Measurements from ENCODE around the gene NOL4L.

Gene NOL4L

DNA sequence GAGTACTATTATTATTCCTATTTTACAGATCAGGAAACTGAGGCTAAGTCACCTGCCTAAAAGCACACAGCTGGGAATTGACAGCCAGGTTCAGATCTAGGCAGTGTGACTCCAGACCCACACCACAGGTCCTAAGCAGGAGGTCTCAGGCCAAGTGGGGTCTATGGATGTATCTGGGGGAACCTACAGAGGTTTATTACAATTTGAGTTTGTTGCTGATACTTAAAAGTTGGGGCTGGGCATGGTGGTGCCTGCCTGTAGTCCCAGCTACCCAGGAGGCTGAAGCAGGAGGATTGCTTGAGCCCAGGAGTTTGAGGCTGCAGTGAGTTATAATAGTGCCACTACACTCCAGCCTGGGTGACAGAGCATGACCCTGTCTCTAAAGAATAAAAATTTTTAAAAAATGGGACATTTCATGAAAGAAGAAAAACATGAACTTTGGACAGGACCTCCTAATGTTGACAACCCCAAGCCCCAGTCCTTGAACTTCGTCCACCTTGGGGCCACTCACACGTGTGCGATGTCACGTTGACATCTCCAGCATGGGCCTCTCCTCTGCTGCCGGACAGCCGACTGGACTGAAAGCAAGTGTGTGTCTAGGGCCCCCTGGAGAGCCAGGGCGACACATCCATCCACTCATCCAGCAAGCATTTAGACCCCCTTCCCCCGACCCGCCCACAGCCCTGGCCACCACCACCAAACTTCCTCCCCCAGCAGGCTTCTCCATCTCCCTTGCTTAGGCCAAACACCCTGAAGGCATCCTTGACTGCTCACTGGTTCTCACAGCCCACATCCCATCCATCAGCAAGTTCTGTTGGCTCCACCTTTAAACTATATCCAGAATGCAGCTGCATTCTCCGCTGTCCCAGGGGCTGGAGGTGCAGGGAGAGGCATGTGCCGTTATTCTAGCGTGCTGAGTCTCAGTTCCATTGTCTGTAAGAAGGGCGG, 40.0 kb downstream of the NOL4L start:
- Histone ChIP-seq H2AFZ (ENCODE audit: insufficient read depth, low read length, poor library complexity) (no peak overlapping the region), H3K9ac (ENCODE audit: low read length) (no peak overlapping the region), H4K91ac (ENCODE audit: low read depth, low read length) (no peak overlapping the region), H3K14ac (ENCODE audit: low read length) (no peak overlapping the region), H3K4me2 (ENCODE audit: low read length) (no peak overlapping the region), H3K23ac (ENCODE audit: low read length) (no peak overlapping the region), H3K4me3 (ENCODE audit: low read depth, low read length) (no peak overlapping the region), H2BK120ac (ENCODE audit: insufficient read depth, low read length, poor library complexity) (no peak overlapping the region), H3K4ac (ENCODE audit: low read depth, low read length) (no peak overlapping the region), H4K12ac (ENCODE audit: low read depth, low read length) (no peak overlapping the region), H2AK5ac (ENCODE audit: low read length) (no peak overlapping the region), H4K8ac (ENCODE audit: low read depth, low read length) (no peak overlapping the region), H3K79me2 (ENCODE audit: control insufficient read depth, insufficient read depth, low read length, poor library complexity) (no peaks in the 10 kb centered on the region), H3K9me3 (ENCODE audit: insufficient read depth, low read depth, low read length) (no peaks in the 10 kb centered on the region), H3K4me1 (ENCODE audit: control insufficient read depth in 1 of 2, insufficient read depth in 2 of 2, low read length in 2 of 2) (peaks cover 10 to 12% of the 10 kb centered on the region in 2 experiments), H2BK5ac (ENCODE audit: low read depth, low read length, poor library complexity) (no peak overlapping the region), H3K27me3 (ENCODE audit: insufficient read depth, low read length) (no peaks in the 10 kb centered on the region), H2BK12ac (ENCODE audit: low read length) (no peak overlapping the region), H3K79me1 (ENCODE audit: low read length) (no peaks in the 10 kb centered on the region), H3K18ac (ENCODE audit: low read length) (no peak overlapping the region), H3K27ac (ENCODE audit: low read depth, low read length) (no peak overlapping the region), H3K36me3 (ENCODE audit: control insufficient read depth in 1 of 2, insufficient read depth in 2 of 2, low read length in 2 of 2) (no peaks in the 10 kb centered on the region)
- WGBS (ENCODE audit: extremely low coverage, insufficient coverage, insufficient read length) = no CpG with 5 or more reads among the region's 13 CpGs
- DNase-seq = peak in 1 of 2 donors; percentile 17

DNA sequence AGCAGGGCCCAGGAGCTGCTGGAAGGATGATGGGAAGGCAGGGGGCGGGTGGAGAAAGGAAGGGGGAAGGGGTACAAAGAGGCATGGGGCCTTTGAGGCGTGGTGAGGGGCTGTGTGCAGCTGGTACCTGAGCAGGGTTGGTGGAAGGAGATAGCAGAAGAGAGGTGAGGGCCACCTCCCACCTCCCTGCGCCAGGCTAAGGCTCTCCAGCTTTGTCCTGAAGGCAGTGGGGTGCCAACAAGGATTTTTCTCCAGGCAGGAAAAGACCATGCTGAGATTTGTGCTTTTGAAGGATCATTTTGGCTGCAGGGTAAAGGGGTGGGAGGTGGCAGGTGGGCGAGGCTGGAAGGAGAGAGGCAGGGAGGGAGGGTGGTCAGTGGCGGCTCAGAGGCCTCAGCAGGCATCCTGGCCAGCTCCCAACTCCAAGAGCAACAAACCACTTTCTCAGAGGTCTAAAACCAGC, 40.8 kb downstream of the NOL4L start:
- Histone ChIP-seq H3K79me1 (ENCODE audit: low read length) (peaks cover 5% of the 10 kb centered on the region), H2BK5ac (ENCODE audit: low read depth, low read length, poor library complexity) (no peak overlapping the region), H3K27ac (ENCODE audit: low read depth, low read length) (no peak overlapping the region), H3K23ac (ENCODE audit: low read length) (no peak overlapping the region), H3K4ac (ENCODE audit: low read depth, low read length) (no peak overlapping the region), H2AFZ (ENCODE audit: insufficient read depth, low read length, poor library complexity) (no peak overlapping the region), H3K79me2 (ENCODE audit: control insufficient read depth, insufficient read depth, low read length, poor library complexity) (no peaks in the 10 kb centered on the region), H3K4me3 (ENCODE audit: low read depth, low read length) (no peak overlapping the region), H3K4me2 (ENCODE audit: low read length) (no peak overlapping the region), H3K18ac (ENCODE audit: low read length) (no peak overlapping the region), H2BK120ac (ENCODE audit: insufficient read depth, low read length, poor library complexity) (no peak overlapping the region), H2AK5ac (ENCODE audit: low read length) (no peak overlapping the region), H4K8ac (ENCODE audit: low read depth, low read length) (no peak overlapping the region), H2BK12ac (ENCODE audit: low read length) (no peak overlapping the region), H3K14ac (ENCODE audit: low read length) (no peak overlapping the region), H3K9ac (ENCODE audit: low read length) (no peak overlapping the region), H3K36me3 (ENCODE audit: control insufficient read depth in 1 of 2, insufficient read depth in 2 of 2, low read length in 2 of 2) (no peaks in the 10 kb centered on the region), H4K91ac (ENCODE audit: low read depth, low read length) (no peak overlapping the region), H3K27me3 (ENCODE audit: insufficient read depth, low read length) (no peaks in the 10 kb centered on the region), H3K9me3 (ENCODE audit: insufficient read depth, low read depth, low read length) (peaks cover 1% of the 10 kb centered on the region), H4K12ac (ENCODE audit: low read depth, low read length) (no peak overlapping the region), H3K4me1 (ENCODE audit: control insufficient read depth in 1 of 2, insufficient read depth in 2 of 2, low read length in 2 of 2) (peaks cover 19% of the 10 kb centered on the region in 2 experiments)
- no CpG with 5 or more reads among the region's 5 CpGs for WGBS (ENCODE audit: extremely low coverage, insufficient coverage, insufficient read length)
- DNase-seq = no peak

DNA sequence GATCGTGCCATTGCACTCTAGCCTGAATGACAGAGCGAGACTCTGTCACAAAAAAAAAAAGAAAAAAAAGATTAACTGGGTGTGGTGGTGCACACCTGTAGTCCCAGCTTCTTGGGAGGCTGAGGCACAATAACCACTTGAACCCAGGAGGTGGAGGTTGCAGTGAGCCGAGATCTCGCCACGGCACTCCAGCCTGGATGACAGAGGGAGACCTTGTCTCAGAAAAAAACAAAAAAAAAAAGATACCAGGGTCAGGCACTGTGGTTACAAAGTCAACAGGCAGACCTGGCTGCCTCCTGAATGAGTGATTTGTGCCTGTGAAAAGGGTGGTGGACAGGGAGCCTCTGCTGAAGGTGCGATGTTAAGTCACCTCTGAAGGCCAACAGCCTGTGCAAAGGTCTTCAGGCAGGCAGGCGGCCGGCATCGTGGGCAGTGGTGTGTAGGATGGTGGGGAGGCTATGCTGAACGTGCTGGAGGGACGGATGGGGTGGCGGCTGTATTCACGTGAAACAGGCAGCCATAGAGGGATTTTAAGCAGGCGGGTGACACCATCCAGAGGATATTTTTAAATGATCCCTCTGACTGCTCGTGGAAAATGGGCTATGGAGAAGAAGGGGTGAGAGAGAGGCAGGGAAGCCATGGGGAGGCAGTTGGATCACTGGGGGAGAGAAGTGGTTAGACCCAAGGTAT, 41.4 kb downstream of the NOL4L start:
- no peak overlapping the region for H3K4me3 ChIP-seq (ENCODE audit: low read depth, low read length)
- no peak overlapping the region for H3K18ac ChIP-seq (ENCODE audit: low read length)
- no peak overlapping the region for H2BK120ac ChIP-seq (ENCODE audit: insufficient read depth, low read length, poor library complexity)
- no peaks in the 10 kb centered on the region for H3K36me3 ChIP-seq (ENCODE audit: control insufficient read depth in 1 of 2, insufficient read depth in 2 of 2, low read length in 2 of 2)
- WGBS (ENCODE audit: extremely low coverage, insufficient coverage, insufficient read length) = no CpG with 5 or more reads among the region's 15 CpGs
- peaks cover 9% of the 10 kb centered on the region for H3K79me1 ChIP-seq (ENCODE audit: low read length)
- H2AFZ ChIP-seq (ENCODE audit: insufficient read depth, low read length, poor library complexity) = no peak overlapping the region
- H4K91ac ChIP-seq (ENCODE audit: low read depth, low read length) = no peak overlapping the region
- H3K14ac ChIP-seq (ENCODE audit: low read length) = no peak overlapping the region
- H3K4me2 ChIP-seq (ENCODE audit: low read length) = no peak overlapping the region
- no peak overlapping the region for H2BK12ac ChIP-seq (ENCODE audit: low read length)
- H3K27me3 ChIP-seq (ENCODE audit: insufficient read depth, low read length) = no peaks in the 10 kb centered on the region
- no peak overlapping the region for H3K9ac ChIP-seq (ENCODE audit: low read length)
- H3K4ac ChIP-seq (ENCODE audit: low read depth, low read length) = no peak overlapping the region
- no peak overlapping the region for H4K12ac ChIP-seq (ENCODE audit: low read depth, low read length)
- peaks cover 23 to 25% of the 10 kb centered on the region in 2 experiments for H3K4me1 ChIP-seq (ENCODE audit: control insufficient read depth in 1 of 2, insufficient read depth in 2 of 2, low read length in 2 of 2)
- no peak overlapping the region for H2BK5ac ChIP-seq (ENCODE audit: low read depth, low read length, poor library complexity)
- DNase-seq = no peak
- no peaks in the 10 kb centered on the region for H3K79me2 ChIP-seq (ENCODE audit: control insufficient read depth, insufficient read depth, low read length, poor library complexity)
- H2AK5ac ChIP-seq (ENCODE audit: low read length) = no peak overlapping the region
- H4K8ac ChIP-seq (ENCODE audit: low read depth, low read length) = no peak overlapping the region
- H3K23ac ChIP-seq (ENCODE audit: low read length) = no peak overlapping the region
- H3K27ac ChIP-seq (ENCODE audit: low read depth, low read length) = no peak overlapping the region
- peaks cover 1% of the 10 kb centered on the region for H3K9me3 ChIP-seq (ENCODE audit: insufficient read depth, low read depth, low read length)

DNA sequence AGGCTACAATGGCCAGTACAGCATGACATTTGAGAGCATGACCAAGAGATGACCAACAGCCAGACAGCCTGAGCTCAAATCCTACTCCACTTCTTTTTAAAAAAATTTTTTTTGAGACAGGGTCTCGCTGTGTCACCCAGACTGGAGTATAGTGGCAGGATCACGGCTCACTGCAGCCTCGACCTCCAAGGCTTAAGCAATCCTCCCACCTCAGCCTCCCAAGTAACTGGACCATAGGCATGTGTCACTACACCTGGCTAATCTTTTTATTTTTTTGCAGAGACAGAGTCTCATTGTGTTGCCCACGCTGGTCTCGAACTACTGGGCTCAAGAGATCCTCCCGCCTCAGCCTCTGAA, 42.9 kb downstream of the NOL4L start:
- Histone ChIP-seq H4K8ac (ENCODE audit: low read depth, low read length) (no peak overlapping the region), H3K27ac (ENCODE audit: low read depth, low read length) (no peak overlapping the region), H2AK5ac (ENCODE audit: low read length) (no peak overlapping the region), H2BK12ac (ENCODE audit: low read length) (no peak overlapping the region), H3K4me1 (ENCODE audit: control insufficient read depth in 1 of 2, insufficient read depth in 2 of 2, low read length in 2 of 2) (peaks cover 30 to 33% of the 10 kb centered on the region in 2 experiments), H3K4me2 (ENCODE audit: low read length) (no peak overlapping the region), H2BK5ac (ENCODE audit: low read depth, low read length, poor library complexity) (no peak overlapping the region), H2BK120ac (ENCODE audit: insufficient read depth, low read length, poor library complexity) (no peak overlapping the region), H3K9ac (ENCODE audit: low read length) (no peak overlapping the region), H3K79me1 (ENCODE audit: low read length) (peaks cover 9% of the 10 kb centered on the region), H3K4me3 (ENCODE audit: low read depth, low read length) (no peak overlapping the region), H4K12ac (ENCODE audit: low read depth, low read length) (no peak overlapping the region), H3K14ac (ENCODE audit: low read length) (no peak overlapping the region), H3K79me2 (ENCODE audit: control insufficient read depth, insufficient read depth, low read length, poor library complexity) (no peaks in the 10 kb centered on the region), H3K4ac (ENCODE audit: low read depth, low read length) (no peak overlapping the region), H3K27me3 (ENCODE audit: insufficient read depth, low read length) (no peaks in the 10 kb centered on the region), H4K91ac (ENCODE audit: low read depth, low read length) (no peak overlapping the region), H2AFZ (ENCODE audit: insufficient read depth, low read length, poor library complexity) (no peak overlapping the region), H3K18ac (ENCODE audit: low read length) (no peak overlapping the region), H3K23ac (ENCODE audit: low read length) (no peak overlapping the region), H3K9me3 (ENCODE audit: insufficient read depth, low read depth, low read length) (peaks cover 2% of the 10 kb centered on the region), H3K36me3 (ENCODE audit: control insufficient read depth in 1 of 2, insufficient read depth in 2 of 2, low read length in 2 of 2) (no peaks in the 10 kb centered on the region)
- no peak for DNase-seq
- WGBS (ENCODE audit: extremely low coverage, insufficient coverage, insufficient read length) = no CpG with 5 or more reads among the region's 6 CpGs
